ENCODE data around the gene NTN4.
"Not testable (repeated sequence)": the region's sequence is repeated elsewhere in the genome, so short reads cannot be mapped to it uniquely, and the experiment has no call there.

NTN4 gene
- 0 to 0.34 reads per million in 2 donors for total RNA-seq

DNA sequence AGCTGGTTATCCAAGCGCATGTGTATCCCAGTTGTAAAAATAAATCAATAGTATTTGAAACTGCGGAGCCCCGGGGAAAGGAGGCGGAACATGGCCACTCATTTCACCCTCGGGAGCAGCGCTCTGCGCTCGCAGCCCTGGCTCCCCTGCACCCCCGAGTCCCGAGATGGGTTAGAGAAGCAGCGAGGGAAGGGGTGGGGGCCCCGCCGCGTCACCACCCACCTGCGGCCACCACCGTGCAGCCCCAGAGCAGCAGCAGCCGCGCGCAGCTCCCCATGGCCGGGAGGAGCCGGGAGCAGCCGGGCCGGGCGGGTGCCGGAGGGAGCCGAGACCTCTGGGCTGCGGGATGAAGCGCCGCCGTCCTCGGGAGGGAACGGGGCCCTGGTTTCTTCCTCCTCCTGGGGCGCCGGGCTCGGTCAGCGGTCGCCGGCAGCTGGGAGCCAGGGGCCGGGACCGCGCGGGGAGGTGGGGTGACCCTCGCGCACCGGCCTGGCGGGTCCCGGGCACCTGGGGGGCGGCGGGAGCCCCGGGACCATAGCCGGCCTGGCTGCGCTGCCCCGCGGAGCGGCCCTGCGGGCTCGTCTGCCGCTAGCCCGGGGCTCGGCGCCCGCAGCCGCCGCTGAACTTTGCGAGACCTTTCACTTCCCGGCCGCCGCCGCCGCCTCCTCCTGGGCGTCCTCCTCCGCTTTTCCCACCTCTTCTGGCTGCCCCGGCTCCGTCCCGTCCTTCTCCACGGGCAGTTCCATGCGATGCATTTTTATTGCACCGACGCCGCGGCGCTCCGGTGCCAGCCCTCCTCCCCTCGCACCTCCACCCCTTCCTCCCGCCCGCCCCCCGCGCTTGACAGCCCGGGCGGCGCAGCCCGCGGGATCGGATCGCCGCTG lies at the start of gene NTN4:
TSS of gene NTN4 (minus strand) at position 732 of the 884 bp plus-strand sequence. CDS start at position 277, 455 bp downstream.
- peak in 3 of 5 experiments; percentile 8 to 37 (median 15) for DNase-seq

DNA sequence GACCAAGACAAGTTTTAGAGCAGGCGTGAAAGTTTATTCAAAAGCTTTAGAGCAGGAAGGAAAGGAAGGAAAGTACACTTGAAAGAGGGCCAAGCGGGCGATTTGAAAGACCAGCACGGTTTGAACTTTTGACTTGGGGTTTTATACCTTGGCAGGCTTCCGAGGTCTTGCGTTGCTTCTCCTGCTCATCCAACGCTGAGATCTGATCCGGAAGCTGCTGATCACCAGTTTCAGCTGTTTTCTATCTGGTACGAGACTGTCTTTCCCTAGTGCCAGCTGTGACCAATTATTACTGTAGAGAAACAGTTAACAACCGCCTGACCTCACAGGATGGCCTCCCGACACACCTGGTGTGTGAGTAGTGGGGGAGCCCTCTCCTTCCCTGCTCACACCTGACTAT lies 47.6 kb upstream of the NTN4 start:
- no peak for DNase-seq

DNA sequence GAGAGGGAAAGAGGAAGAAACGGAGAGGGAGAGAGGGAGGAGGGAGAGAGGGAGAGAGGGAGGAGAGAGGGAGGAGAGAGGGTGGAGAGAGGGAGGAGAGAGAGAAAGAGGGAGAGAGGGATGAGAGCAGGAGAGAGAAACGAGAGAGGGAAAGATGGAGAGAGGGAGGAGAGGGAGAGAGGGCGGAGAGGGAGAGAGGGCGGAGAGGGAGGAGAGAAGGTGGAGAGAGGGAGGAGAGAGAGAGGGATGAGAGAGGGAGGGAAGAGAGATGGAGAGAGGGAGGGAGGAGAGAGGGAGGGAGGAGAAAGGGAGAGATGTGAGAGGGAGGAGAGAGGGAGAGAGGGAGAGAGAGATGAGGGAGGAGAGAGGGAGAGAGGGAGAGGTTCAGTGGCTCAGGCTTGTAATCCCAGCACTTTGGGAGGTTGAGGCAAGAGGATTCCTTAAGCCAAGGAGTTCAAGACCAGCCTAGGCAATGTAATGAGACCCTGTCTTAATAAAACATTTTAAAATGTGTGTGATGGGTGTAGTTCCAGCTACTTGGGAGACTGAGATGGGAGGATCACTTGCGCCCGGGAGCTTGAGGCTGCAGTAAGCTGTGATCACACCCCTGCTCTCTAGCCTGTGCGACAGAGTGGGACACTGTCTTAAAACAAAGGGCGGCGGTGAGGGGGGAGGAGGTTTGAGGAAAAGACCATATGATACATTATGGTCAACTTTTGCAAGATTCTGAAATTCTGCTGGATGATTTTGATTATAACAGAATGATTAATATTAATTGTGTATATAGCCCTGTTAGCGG lies 46.9 kb upstream of the NTN4 start:
- no peak for DNase-seq

DNA sequence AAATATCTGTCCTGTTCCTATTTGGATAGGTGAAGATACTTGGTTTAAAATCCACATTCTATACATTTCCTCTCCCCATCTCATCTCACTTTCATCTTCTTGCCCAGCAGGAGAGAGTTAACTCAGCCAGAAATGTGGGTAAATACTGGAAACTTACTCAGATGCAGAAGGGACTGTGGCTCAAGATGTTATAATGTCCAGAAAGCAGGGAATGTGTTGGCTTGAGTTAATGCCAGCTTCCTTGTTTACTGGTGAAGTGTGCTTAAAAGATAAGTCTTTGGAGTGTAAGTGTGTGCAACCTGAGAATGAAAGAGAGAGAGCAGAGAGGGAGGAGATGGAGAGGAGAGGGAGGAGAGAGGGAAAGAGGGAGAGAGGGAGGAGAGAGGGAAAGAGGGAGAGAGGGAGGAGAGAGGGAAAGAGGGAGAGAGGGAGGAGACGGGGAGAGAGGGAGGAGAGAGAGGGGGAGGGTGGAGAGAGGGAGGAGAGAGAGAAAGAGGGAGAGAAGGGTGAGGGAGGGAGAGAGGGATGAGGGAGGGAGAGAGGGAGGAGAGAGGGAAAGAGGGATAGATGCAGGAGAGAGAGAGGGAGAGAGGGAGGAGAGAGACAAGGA lies 46.2 kb upstream of the NTN4 start:
- DNase-seq: no peak

DNA sequence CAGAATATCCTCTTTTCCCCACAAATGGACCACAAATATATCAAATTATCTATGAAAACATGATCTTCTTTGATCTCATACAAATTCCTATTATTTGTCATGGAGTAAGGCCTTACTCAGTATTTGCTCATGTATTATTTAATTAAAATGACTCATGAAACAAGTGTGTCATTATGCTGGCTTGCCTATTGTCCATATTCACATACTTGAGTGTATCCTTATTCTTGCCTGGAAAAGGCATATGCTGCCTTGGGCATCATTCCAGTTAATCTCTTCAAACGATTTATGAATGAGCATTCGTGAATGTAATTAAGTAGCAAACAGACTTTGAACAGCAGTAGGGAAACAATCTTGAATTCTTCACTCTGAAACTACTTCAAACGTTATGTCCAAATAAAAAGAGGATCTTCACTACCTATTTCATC lies 45.6 kb upstream of the NTN4 start:
- DNase-seq: no peak

DNA sequence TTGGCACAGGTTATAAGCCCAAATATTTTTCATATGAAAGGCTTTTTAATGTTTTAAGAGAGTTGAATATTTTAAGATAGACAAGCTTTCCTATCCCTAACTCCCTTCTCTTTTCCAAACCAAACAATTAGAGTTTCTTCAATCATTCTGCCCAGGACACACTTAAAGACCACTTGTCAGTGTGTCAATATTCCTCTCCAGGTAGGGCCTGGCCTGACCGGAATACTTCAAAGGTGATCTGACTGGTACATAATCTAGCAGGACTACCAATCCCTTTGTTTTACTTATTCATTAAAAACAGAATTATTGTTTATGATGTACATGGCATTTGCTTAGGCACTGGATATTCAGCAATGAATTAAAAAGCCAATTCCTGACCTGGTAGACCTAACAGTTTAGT lies 44.0 kb upstream of the NTN4 start:
- no peak for DNase-seq

DNA sequence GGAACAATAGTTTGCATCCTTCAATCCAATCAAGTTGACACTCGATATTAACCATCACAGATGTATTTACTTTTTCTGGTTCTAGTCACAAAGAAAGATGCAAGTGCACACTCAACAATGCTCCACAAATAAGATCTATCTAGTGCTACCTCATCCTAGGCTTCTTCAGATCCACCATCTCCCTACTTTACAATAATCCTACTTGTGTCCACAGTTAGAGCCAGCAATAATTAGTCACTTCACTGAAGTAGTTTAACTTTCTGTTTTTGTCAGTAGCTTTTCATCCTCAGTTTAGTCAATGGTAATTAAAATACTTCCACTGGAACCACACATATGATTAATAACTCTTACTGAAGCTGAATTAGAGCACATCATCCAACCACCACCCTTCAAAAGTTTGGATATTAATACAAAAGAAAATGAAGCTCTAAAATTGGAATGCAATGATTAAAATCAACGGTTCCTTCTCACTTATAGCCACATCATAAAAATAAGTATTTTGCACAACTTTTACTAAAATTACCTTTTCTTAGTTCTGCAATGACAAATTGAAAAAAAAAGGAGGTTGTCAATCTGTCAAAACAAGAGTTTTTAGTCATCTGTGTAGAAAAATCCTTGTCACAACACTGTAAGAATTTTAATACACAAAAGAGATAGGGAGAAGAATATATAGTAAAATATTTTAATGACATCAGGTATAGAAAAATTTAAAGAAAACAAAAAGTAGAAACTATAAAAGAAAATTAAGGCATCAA lies 39.9 kb upstream of the NTN4 start:
- DNase-seq: no peak

DNA sequence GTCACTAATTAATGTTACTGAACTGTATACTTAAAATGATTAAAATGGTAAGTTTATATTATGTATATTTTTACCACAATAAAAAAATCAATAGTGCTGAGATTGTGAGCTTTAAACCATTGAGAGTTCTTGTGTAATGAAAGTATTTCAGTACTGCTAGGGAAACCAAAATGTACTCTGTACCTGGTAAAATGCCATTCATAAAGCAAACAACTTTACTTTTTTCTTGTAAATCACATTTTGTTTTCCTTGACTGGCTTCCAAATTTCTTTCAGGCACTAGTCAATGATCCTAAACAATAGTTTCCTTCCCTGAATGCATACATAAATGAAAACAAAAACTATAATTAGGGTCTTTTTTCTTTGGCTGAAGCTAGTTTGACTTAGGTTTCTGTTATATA lies 38.8 kb upstream of the NTN4 start:
- no peak for DNase-seq

DNA sequence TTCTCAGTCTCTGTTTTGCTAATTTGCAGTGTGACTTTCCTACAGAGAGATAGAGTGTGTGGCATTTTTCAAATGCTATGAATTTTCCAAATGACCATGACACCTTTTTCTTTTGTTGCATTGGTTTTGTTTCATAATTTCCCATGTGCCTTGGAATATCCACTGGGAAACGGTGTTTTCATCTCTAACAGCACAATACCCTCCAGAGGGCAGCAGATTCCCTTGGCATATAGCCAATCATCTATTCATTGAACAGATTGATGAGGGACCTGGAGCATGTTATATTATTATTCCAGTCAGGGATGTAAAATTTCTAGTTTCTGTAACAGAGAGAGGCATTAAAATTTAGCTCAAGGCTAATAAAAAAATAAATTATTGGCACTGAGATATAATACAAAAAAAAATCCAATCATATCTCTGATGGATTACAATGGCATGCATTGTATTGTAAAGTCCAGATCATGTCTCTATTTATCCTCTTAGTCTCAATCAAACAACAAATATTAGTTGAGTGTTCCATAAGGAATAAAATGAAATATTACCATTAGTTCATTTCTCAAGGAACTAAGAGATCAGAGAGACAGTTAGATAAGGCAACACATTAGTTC lies 29.6 kb upstream of the NTN4 start:
- DNase-seq: no peak

DNA sequence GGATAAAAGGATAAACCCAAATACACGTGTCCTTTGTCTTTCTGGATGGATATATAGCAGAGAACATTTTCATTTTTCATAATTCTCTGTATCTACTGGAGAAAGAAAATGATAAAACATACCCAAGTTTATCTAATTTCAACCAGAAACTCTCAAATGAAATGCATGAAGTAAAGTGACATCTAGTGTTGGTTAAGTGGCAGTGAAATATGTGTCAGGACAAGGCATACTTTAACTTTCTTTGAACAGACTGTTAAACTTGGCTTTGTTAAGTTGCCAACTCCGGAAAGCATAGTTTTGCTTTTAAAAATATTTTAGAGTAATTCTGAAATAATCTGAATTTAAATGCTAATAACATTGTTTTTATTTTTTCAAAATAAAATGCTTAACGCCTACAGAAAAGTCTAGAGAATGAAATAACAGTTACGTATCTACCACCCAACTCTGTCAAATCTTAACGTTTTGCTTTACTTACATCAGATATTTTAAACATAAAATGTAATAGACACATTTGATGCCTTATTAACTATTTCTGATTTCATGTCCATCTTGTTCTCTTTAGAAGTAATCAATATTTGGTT lies 25.2 kb upstream of the NTN4 start:
- peak in 1 of 5 experiments; percentile 11 for DNase-seq

DNA sequence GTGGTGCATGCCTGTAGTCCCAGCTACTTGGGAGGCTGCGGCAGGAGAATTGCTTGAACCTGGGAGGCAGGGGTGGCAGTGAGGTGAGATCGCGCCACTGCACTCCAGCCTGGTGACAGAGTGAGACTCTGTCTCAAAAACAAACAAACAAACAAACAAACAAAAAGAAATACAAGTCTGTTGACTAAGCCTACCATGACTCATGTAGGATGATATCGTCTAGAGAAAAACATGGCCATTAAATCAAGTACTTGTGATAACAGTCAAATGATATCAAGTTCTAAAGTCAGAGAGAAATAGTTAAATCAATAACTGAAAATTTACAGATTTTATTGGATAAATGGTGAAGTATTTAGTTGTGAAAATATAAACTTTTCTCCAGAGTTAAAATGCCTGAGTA lies 21.6 kb upstream of the NTN4 start:
- DNase-seq: not testable (repeated sequence)

DNA sequence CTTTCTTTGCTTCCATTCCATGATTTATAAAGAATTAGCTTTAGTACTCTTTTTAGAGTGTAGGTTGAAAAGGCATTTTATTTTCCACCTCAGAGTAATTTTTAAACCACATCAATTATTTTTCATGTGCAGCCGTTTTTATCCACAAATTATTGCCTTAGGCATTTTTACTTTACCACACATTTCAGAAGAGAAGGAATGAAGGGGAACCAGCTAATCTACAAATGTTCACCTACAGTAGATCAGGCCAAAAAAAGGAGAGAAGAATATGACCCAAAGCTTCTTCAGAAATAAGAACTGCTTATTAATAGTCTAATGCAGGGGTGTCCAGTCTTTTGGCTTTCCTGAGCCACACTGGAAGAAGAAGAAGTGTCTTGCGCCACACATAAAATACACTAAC lies 19.8 kb upstream of the NTN4 start:
- no peak for DNase-seq

DNA sequence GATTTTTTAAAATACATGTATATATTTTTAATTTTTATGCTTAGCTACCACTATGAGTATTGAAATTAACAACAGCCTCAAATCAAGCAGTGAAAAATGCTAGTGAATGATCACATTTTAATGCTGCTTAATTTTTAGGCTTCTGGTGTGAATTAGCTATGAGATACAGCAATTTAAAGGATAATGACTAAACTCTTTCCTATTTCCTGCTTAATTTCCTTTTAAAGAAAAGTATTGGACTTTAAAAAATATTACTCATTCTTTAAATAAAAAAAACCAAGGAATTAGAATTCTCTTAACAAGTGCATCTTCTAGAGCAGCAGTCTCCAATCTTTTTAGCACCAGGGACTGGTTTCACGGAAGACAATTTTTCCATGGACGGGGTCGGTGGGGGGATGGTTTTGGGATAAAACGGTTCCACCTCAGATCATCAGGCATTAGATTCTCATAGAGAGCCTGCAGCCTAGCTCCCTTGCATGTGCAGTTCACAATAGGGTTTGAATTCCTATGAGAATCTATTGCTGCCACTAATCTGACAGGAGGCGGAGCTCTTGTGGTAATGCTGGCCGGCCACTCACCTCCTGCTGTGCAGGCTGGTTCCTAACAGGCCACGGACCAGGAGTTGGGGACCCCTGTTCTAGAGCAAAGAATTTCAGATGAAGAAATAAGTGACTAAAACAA lies 18.6 kb upstream of the NTN4 start:
- DNase-seq: no peak

DNA sequence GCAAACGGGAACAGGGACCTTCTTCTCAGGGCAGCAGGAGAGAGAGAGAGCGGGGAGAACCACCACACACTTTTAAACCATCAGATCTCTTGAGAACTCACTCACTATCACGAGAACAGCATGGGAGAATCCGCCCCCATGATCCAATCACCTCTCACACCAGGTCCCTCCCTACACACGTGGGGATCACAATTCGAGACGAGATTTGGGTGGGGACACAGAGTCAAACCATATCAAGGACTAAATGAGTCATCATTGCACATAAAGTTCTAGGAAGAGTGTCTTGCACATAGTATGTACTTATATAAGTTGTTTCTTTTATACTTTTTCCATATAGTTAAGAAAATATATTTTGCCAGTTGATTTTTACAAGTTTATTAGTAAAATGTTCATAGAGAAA lies 17.6 kb upstream of the NTN4 start:
- DNase-seq: no peak

DNA sequence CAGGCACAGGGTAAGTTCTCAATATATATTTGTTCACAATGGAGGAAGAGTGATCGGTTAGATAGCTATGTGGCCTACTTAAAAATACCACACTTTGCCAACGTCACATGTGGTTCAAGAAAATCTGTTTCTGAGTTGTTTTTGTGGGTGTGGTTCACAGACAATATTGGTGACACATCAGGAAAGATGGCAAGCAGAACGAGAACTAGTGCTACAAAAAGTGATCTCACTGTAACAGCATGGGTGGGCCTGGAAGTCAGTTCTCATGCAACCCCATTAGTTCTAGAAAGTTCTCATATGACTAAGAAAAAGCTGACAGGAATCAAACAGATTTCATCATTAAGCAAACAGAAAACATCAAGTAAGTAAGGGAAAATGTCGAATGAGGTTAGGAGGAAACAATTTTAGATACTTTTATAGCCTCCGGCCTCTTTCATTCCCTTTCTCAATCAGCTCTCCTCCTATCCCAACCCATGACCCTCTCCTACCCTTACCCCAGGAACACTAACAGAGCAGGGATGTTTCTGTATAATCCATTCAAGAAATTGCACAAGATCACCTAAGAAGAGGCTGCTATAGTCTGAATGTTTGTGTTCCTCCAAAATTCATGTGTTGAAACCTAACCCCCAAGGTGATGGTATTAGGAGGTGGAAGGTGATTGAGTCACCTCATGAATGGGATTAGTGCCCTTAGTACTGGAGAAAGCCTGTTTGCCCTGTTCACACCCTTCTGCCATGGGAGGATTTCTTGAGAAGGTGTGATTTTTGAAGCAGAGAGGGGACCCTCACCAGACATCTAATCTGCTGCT lies 15.5 kb upstream of the NTN4 start:
- DNase-seq: peak in 2 of 5 experiments; percentile 73 to 76

DNA sequence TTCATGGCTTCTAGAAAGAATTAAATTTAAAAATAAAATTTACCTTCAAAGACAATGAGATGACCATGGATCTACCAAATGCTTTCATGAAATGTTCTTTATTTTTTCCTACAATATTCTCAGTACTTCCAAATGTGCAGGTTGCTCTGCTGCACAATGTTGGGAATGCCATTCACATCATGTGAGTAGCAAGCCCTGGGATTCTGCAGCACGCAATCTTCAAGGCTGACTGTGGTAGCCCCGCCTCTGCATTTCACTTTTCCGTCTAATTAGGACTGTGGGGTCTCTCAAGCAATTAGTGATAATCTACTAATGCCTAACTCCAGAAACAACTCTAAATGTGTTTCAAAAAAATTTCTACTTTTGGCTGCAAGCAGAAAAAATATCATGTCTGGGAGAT lies 13.7 kb upstream of the NTN4 start:
- DNase-seq: no peak

DNA sequence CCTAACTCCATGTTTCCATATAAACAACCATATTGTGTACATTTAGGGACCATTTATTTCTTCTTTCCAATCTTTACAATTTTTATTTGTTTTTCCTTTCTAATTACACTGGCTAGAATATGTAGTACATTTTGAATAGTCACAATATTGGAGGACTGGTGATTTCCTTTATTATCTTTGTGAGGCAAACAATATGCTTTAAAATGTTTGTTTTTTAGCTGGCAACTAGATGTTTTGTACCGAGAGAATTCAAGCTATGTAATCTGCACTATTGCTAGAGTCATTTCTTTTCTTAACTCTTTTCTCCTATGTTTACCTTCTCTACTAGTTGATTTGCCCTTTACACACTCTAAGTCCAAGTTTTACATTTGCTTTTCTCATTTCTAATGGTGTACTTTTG lies 13.3 kb upstream of the NTN4 start:
- no peak for DNase-seq

DNA sequence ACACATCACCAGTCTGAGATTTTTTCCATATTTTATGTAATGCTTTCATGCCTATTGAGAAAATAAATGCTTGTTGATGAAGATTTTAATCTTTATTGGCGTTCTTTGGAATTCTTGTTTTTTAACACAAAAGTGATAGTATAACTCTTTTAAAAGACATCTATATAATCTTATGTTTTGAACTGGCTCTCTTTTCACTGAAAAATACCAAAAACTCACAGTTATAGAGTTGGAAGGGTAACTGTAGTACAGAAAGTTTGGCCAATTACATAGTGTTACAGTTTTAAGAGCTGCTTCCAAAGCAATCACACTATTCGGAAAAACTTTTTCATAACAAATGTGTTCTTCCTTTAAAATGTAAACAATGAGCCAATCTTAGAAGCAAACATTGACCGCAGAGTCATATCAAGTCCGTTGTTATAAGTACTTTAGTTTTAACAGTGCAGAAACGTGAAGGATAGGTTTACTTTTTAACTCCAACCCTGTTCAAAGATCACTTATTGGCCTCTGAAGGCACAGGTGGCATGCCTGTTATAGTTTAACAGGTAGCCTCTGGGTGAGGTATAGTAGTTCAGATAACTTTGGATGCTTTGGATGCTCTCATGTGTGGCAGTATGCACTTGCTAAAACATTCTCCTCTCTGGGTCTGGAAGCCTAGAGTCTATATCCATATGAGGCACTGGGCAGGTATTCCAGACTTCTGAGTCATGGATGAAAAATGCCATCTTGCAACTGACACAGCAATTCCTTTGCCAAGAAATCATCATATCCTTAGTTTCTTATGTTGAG lies 12.1 kb upstream of the NTN4 start:
- no peak for DNase-seq

DNA sequence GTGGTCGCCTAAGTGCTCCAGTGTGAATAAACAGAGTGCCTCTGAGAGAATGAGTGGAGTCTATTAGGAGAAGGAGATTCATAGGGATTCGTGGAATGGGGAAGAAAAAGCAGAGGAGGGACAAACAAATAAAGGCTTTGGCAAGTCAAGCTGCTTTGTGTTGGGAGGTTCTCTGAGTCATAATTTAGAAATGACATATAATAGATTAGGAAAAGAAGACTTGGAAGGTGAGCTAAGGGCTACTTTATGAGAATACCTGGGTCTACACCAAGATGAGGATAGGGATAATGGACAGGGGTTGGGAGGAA lies 6.4 kb upstream of the NTN4 start:
- DNase-seq: no peak
